Measurements from ENCODE around the gene BNIP5.

BNIP5 gene

GRCh38 chr6:36376183-36376582, 39.5 kb upstream of the BNIP5 start:
- H3K4me3 ChIP-seq (ENCODE audit: low read length), result no peak overlapping the region

GRCh38 chr6:36375644-36376155, 39.0 kb upstream of the BNIP5 start:
- Histone ChIP-seq H3K4me3 (ENCODE audit: low read length) (no peak overlapping the region), H3K36me3 (ENCODE audit: insufficient read depth, low read length) (no peaks in the 10 kb centered on the region), H3K4me1 (ENCODE audit: insufficient read depth, low read length) (no peaks in the 10 kb centered on the region), H3K9ac (ENCODE audit: low read depth, low read length) (no peak overlapping the region), H3K27ac (ENCODE audit: low read depth, low read length) (no peak overlapping the region), H3K27me3 (ENCODE audit: insufficient read depth, low read length) (no peaks in the 10 kb centered on the region), H3K9me3 (ENCODE audit: insufficient read depth, low read depth, low read length) (no peaks in the 10 kb centered on the region)
- WGBS, result 94% methylated on average over 20 of the region's 20 CpGs

More at GRCh38 chr6:36376183-36376582, 39.5 kb upstream of the BNIP5 start:
- Histone ChIP-seq H3K36me3 (ENCODE audit: insufficient read depth, low read length) (no peaks in the 10 kb centered on the region), H3K9ac (ENCODE audit: low read depth, low read length) (no peak overlapping the region), H3K27me3 (ENCODE audit: insufficient read depth, low read length) (no peaks in the 10 kb centered on the region), H3K4me1 (ENCODE audit: insufficient read depth, low read length) (no peaks in the 10 kb centered on the region), H3K27ac (ENCODE audit: low read depth, low read length) (no peak overlapping the region), H3K9me3 (ENCODE audit: insufficient read depth, low read depth, low read length) (no peaks in the 10 kb centered on the region)
- 88% methylated on average over 6 of the region's 8 CpGs for WGBS

- 93% methylated on average over 7 of the region's 8 CpGs for WGBS
- H3K9me3 ChIP-seq (ENCODE audit: insufficient read depth, low read depth, low read length), result no peaks in the 10 kb centered on the region
- no peak overlapping the region for H3K9ac ChIP-seq (ENCODE audit: low read depth, low read length)
- H3K4me3 ChIP-seq (ENCODE audit: low read length), result no peak overlapping the region
- no peak overlapping the region for H3K27ac ChIP-seq (ENCODE audit: low read depth, low read length)
- H3K27me3 ChIP-seq (ENCODE audit: insufficient read depth, low read length), result no peaks in the 10 kb centered on the region
- H3K4me1 ChIP-seq (ENCODE audit: insufficient read depth, low read length), result no peaks in the 10 kb centered on the region
- H3K36me3 ChIP-seq (ENCODE audit: insufficient read depth, low read length), result no peaks in the 10 kb centered on the region
These were observed 38.3 kb upstream of the BNIP5 start for GRCh38 chr6:36374972-36375371.

- 91% methylated on average over 4 of the region's 4 CpGs for WGBS
- no peaks in the 10 kb centered on the region for H3K9me3 ChIP-seq (ENCODE audit: insufficient read depth, low read depth, low read length)
These were observed 37.5 kb upstream of the BNIP5 start for GRCh38 chr6:36374194-36374593.

GRCh38 chr6:36373368-36374019, 36.8 kb upstream of the BNIP5 start:
- no peak overlapping the region for H3K4me3 ChIP-seq (ENCODE audit: low read length)
- H3K36me3 ChIP-seq (ENCODE audit: insufficient read depth, low read length), result no peaks in the 10 kb centered on the region
- no peaks in the 10 kb centered on the region for H3K27me3 ChIP-seq (ENCODE audit: insufficient read depth, low read length)
- no peaks in the 10 kb centered on the region for H3K9me3 ChIP-seq (ENCODE audit: insufficient read depth, low read depth, low read length)
- no peak overlapping the region for H3K9ac ChIP-seq (ENCODE audit: low read depth, low read length)
- no peaks in the 10 kb centered on the region for H3K4me1 ChIP-seq (ENCODE audit: insufficient read depth, low read length)
- no peak overlapping the region for H3K27ac ChIP-seq (ENCODE audit: low read depth, low read length)
- WGBS, result 75% methylated on average over 15 of the region's 15 CpGs

More at GRCh38 chr6:36374194-36374593, 37.5 kb upstream of the BNIP5 start:
- H3K27me3 ChIP-seq (ENCODE audit: insufficient read depth, low read length), result no peaks in the 10 kb centered on the region
- H3K36me3 ChIP-seq (ENCODE audit: insufficient read depth, low read length), result no peaks in the 10 kb centered on the region
- no peak overlapping the region for H3K4me3 ChIP-seq (ENCODE audit: low read length)
- no peaks in the 10 kb centered on the region for H3K4me1 ChIP-seq (ENCODE audit: insufficient read depth, low read length)
- H3K9ac ChIP-seq (ENCODE audit: low read depth, low read length), result no peak overlapping the region
- H3K27ac ChIP-seq (ENCODE audit: low read depth, low read length), result no peak overlapping the region

- Histone ChIP-seq H3K4me1 (ENCODE audit: insufficient read depth, low read length) (no peaks in the 10 kb centered on the region), H3K27me3 (ENCODE audit: insufficient read depth, low read length) (no peaks in the 10 kb centered on the region), H3K27ac (ENCODE audit: low read depth, low read length) (no peak overlapping the region), H3K36me3 (ENCODE audit: insufficient read depth, low read length) (no peaks in the 10 kb centered on the region), H3K9ac (ENCODE audit: low read depth, low read length) (no peak overlapping the region), H3K9me3 (ENCODE audit: insufficient read depth, low read depth, low read length) (no peaks in the 10 kb centered on the region), H3K4me3 (ENCODE audit: low read length) (no peak overlapping the region)
- WGBS, result 90% methylated on average over 6 of the region's 6 CpGs
These were observed 35.4 kb upstream of the BNIP5 start for GRCh38 chr6:36372088-36372487.

GRCh38 chr6:36371211-36371610, 34.5 kb upstream of the BNIP5 start:
- no peak overlapping the region for H3K4me3 ChIP-seq (ENCODE audit: low read length)
- no peaks in the 10 kb centered on the region for H3K27me3 ChIP-seq (ENCODE audit: insufficient read depth, low read length)
- no peaks in the 10 kb centered on the region for H3K36me3 ChIP-seq (ENCODE audit: insufficient read depth, low read length)
- H3K4me1 ChIP-seq (ENCODE audit: insufficient read depth, low read length), result no peaks in the 10 kb centered on the region
- WGBS, result 86% methylated on average over 9 of the region's 9 CpGs
- no peaks in the 10 kb centered on the region for H3K9me3 ChIP-seq (ENCODE audit: insufficient read depth, low read depth, low read length)
- H3K9ac ChIP-seq (ENCODE audit: low read depth, low read length), result no peak overlapping the region
- H3K27ac ChIP-seq (ENCODE audit: low read depth, low read length), result no peak overlapping the region

- Histone ChIP-seq H3K27ac (ENCODE audit: low read depth, low read length) (no peak overlapping the region), H3K27me3 (ENCODE audit: insufficient read depth, low read length) (no peaks in the 10 kb centered on the region), H3K9ac (ENCODE audit: low read depth, low read length) (no peak overlapping the region), H3K4me3 (ENCODE audit: low read length) (no peak overlapping the region), H3K4me1 (ENCODE audit: insufficient read depth, low read length) (no peaks in the 10 kb centered on the region), H3K9me3 (ENCODE audit: insufficient read depth, low read depth, low read length) (no peaks in the 10 kb centered on the region), H3K36me3 (ENCODE audit: insufficient read depth, low read length) (no peaks in the 10 kb centered on the region)
- WGBS, result 89% methylated on average over 2 of the region's 2 CpGs
These were observed 34.0 kb upstream of the BNIP5 start for GRCh38 chr6:36370638-36371037.

- no peak overlapping the region for H3K4me3 ChIP-seq (ENCODE audit: low read length)
- H3K9ac ChIP-seq (ENCODE audit: low read depth, low read length), result no peak overlapping the region
- no peaks in the 10 kb centered on the region for H3K27me3 ChIP-seq (ENCODE audit: insufficient read depth, low read length)
- no peaks in the 10 kb centered on the region for H3K9me3 ChIP-seq (ENCODE audit: insufficient read depth, low read depth, low read length)
- WGBS, result 87% methylated on average over 14 of the region's 14 CpGs
- no peak overlapping the region for H3K27ac ChIP-seq (ENCODE audit: low read depth, low read length)
- H3K4me1 ChIP-seq (ENCODE audit: insufficient read depth, low read length), result no peaks in the 10 kb centered on the region
- no peaks in the 10 kb centered on the region for H3K36me3 ChIP-seq (ENCODE audit: insufficient read depth, low read length)
These were observed 32.5 kb upstream of the BNIP5 start for GRCh38 chr6:36368921-36369865.

- Histone ChIP-seq H3K36me3 (ENCODE audit: insufficient read depth, low read length) (no peaks in the 10 kb centered on the region), H3K4me3 (ENCODE audit: low read length) (no peak overlapping the region), H3K27ac (ENCODE audit: low read depth, low read length) (no peak overlapping the region), H3K4me1 (ENCODE audit: insufficient read depth, low read length) (no peaks in the 10 kb centered on the region), H3K9ac (ENCODE audit: low read depth, low read length) (no peak overlapping the region), H3K9me3 (ENCODE audit: insufficient read depth, low read depth, low read length) (no peaks in the 10 kb centered on the region), H3K27me3 (ENCODE audit: insufficient read depth, low read length) (no peaks in the 10 kb centered on the region)
- WGBS, result 92% methylated on average over 1 of the region's 1 CpG
These were observed 31.7 kb upstream of the BNIP5 start for GRCh38 chr6:36368421-36368820.

- no peak overlapping the region for H3K4me3 ChIP-seq (ENCODE audit: low read length)
- H3K36me3 ChIP-seq (ENCODE audit: insufficient read depth, low read length), result no peaks in the 10 kb centered on the region
- no peaks in the 10 kb centered on the region for H3K4me1 ChIP-seq (ENCODE audit: insufficient read depth, low read length)
- 97% methylated on average over 2 of the region's 3 CpGs for WGBS
- no peak overlapping the region for H3K9ac ChIP-seq (ENCODE audit: low read depth, low read length)
- H3K27ac ChIP-seq (ENCODE audit: low read depth, low read length), result no peak overlapping the region
- H3K27me3 ChIP-seq (ENCODE audit: insufficient read depth, low read length), result no peaks in the 10 kb centered on the region
- H3K9me3 ChIP-seq (ENCODE audit: insufficient read depth, low read depth, low read length), result no peaks in the 10 kb centered on the region
These were observed 31.1 kb upstream of the BNIP5 start for GRCh38 chr6:36367743-36368142.
